CD14-positive monocyte (primary cell): Measurements from ENCODE around the gene C2CD2. TPM values are rescaled to one million over a fixed set of nuclear protein-coding genes. Genes with fewer than 3 reads are reported as not detected.

Source experiments
- DNase-seq, 3 donors: peaks; one replicate each; pipeline ENCODE4 v3.0.0-alpha.2; 2011 to 2022
- H2AFZ ChIP-seq: 2 replicates; pipeline ENCODE4 v1.6.0; 2012; ENCODE audit warnings: mild to moderate bottlenecking, low read depth, low read length, inconsistent platforms; ENCODE audit not compliant: insufficient read depth, poor library complexity, severe bottlenecking
- H3K27ac ChIP-seq, 2 donors: 1 replicate in 1 of 2; 2 replicates in 1 of 2; pipeline ENCODE4 v1.5.1; 2012 to 2013; ENCODE audit warnings: low read length in 2 of 2, control low read depth in 1 of 2, inconsistent platforms in 1 of 2, low read depth in 1 of 2, mild to moderate bottlenecking in 1 of 2
- H3K27me3 ChIP-seq, 2 donors: one replicate each; pipeline versions ENCODE4 v1.6.0 to v1.6.1; 2011 to 2013; ENCODE audit warnings: low read length in 2 of 2; ENCODE audit not compliant: control insufficient read depth in 2 of 2, insufficient read depth in 2 of 2
- H3K36me3 ChIP-seq, 2 donors: replicated peaks in 1 of 2; 1 replicate in 1 of 2; 2 replicates in 1 of 2; pipeline versions ENCODE4 v1.5.1 to v1.6.1; 2012 to 2013; ENCODE audit warnings: low read length in 2 of 2, control low read depth in 1 of 2, inconsistent platforms in 1 of 2, mild to moderate bottlenecking in 1 of 2; ENCODE audit not compliant: insufficient read depth in 2 of 2, control insufficient read depth in 1 of 2
- H3K4me1 ChIP-seq, 2 donors: 1 replicate in 1 of 2; 2 replicates in 1 of 2; pipeline versions ENCODE4 v1.5.1 to v1.6.1; 2012 to 2013; ENCODE audit warnings: low read length in 2 of 2, control low read depth in 1 of 2, inconsistent platforms in 1 of 2, mild to moderate bottlenecking in 1 of 2, moderate library complexity in 1 of 2; ENCODE audit not compliant: insufficient read depth in 2 of 2, control insufficient read depth in 1 of 2
- H3K4me2 ChIP-seq: replicated peaks from 2 replicates; pipeline ENCODE3; 2012; ENCODE audit warnings: low read length, moderate library complexity, mild to moderate bottlenecking; ENCODE audit not compliant: poor library complexity, severe bottlenecking; ENCODE audit errors: extremely low read depth
- H3K4me3 ChIP-seq, 3 experiments: fragments of 200-600 bp in 1 of 3; sonication (generic) in 1 of 3; replicated peaks in 1 of 3; 1 replicate in 2 of 3; 2 replicates in 1 of 3; pipeline ENCODE4 v1.5.1; 2011 to 2013; ENCODE audit warnings: low read length in 3 of 3, mild to moderate bottlenecking in 3 of 3, control low read depth in 2 of 3, low read depth in 2 of 3, inconsistent platforms in 1 of 3, moderate library complexity in 1 of 3
- H3K79me2 ChIP-seq: 2 replicates; pipeline ENCODE4 v1.6.0; 2012; ENCODE audit warnings: mild to moderate bottlenecking, control low read depth, inconsistent platforms, low read length, moderate library complexity; ENCODE audit not compliant: insufficient read depth
- H3K9ac ChIP-seq: 2 replicates; pipeline ENCODE4 v1.6.0; 2017; ENCODE audit warnings: low read length, mild to moderate bottlenecking; ENCODE audit not compliant: insufficient read depth, poor library complexity, severe bottlenecking
- H3K9me3 ChIP-seq, 2 donors: replicated peaks in 1 of 2; 1 replicate in 1 of 2; 2 replicates in 1 of 2; pipeline versions ENCODE4 v1.5.1 to v1.6.1; 2012 to 2013; ENCODE audit warnings: low read length in 2 of 2, control low read depth in 1 of 2; ENCODE audit not compliant: control insufficient read depth in 1 of 2, insufficient read depth in 1 of 2
- H4K20me1 ChIP-seq: 2 replicates; pipeline ENCODE4 v1.6.0; 2012; ENCODE audit warnings: mild to moderate bottlenecking, low read length, control low read depth, moderate library complexity; ENCODE audit not compliant: insufficient read depth
- H3K27ac Mint-ChIP-seq, 7 donors: one replicate each; pipeline ENCODE4 v1.8.0; 2020; ENCODE audit warnings: mild to moderate bottlenecking in 7 of 7, mixed read lengths in 7 of 7, moderate library complexity in 6 of 7, inconsistent platforms in 2 of 7
- H3K27me3 Mint-ChIP-seq, 3 donors: one replicate each; pipeline ENCODE4 v1.8.0; 2021 to 2022; ENCODE audit warnings: low read depth in 3 of 3, mild to moderate bottlenecking in 3 of 3, mixed read lengths in 3 of 3, moderate library complexity in 3 of 3, inconsistent platforms in 1 of 3
- H3K36me3 Mint-ChIP-seq, 2 donors: one replicate each; pipeline ENCODE4 v1.8.0; 2020; ENCODE audit warnings: mixed read lengths in 2 of 2, inconsistent platforms in 1 of 2, mild to moderate bottlenecking in 1 of 2
- H3K4me1 Mint-ChIP-seq: one replicate; pipeline ENCODE4 v1.8.0; 2020; ENCODE audit warnings: mild to moderate bottlenecking, mixed read lengths
- H3K4me3 Mint-ChIP-seq, 2 donors: one replicate each; pipeline ENCODE4 v1.8.0; 2020; ENCODE audit warnings: mild to moderate bottlenecking in 2 of 2, mixed read lengths in 2 of 2, moderate library complexity in 1 of 2
- H3K9me3 Mint-ChIP-seq, 7 donors: one replicate each; pipeline ENCODE4 v1.8.0; 2020 to 2022; ENCODE audit warnings: mixed read lengths in 7 of 7, mild to moderate bottlenecking in 6 of 7, moderate library complexity in 6 of 7, inconsistent platforms in 2 of 7
- CTCF ChIP-seq: fragments of 200-600 bp; IDR thresholded peaks from one replicate; pipeline ENCODE4 v1.8.0; 2022; ENCODE audit warnings: antibody characterized with exemption, mild to moderate bottlenecking
- WGBS: methylation state at CpG from one replicate; pipeline ENCODE4 v1.1.5; 2013; ENCODE audit warnings: missing lambda C conversion rate; ENCODE audit not compliant: insufficient coverage; 5-methylcytosine and 5-hydroxymethylcytosine counted together
- intact Hi-C, 2 donors: fragments of 100-400 bp; cut with micrococcal nuclease; formaldehyde crosslinking; loops; one replicate each; pipeline versions ENCODE4 v1.15.0 to v1.15.1; 2023
- polyA plus RNA-seq, 3 donors: library from polyadenylated mRNA; depleted of rRNA in 1 of 3; unstranded in 2 of 3; stranded (reverse) in 1 of 3; fragments of 300-500 nt in 2 of 3; fragments of >200 nt in 1 of 3; fragmentation: Illumina TruSeq in 2 of 3; gene quantifications; 1 replicate in 2 of 3; 2 replicates in 1 of 3; pipeline ENCODE4 v1.2.3, GENCODE V29; 2012 to 2021

The C2CD2 gene
- polyA plus RNA-seq, 3 donors: 1.4 to 17.0 (median 3.8) TPM

GRCh38 chr21:41869771-41870170, 84.0 kb downstream of the C2CD2 start:
- Mint-ChIP-seq H3K27me3 (no peaks in the 10 kb centered on the region), H3K36me3 (peaks cover 15 to 17% of the 10 kb centered on the region in 2 donors), H3K4me1 (peaks cover 7% of the 10 kb centered on the region), H3K27ac (no peak overlapping the region), H3K9me3 (peaks cover 0 to 2% (median 0%) of the 10 kb centered on the region in 7 donors), H3K4me3 (no peak overlapping the region)
- TF ChIP-seq CTCF: no peak
- WGBS: 100% methylated on average over 8 of the region's 9 CpGs
- DNase-seq: no peak
- Histone ChIP-seq H3K4me2 (no peak overlapping the region), H3K4me1 (no peaks in the 10 kb centered on the region), H4K20me1 (peaks cover 8% of the 10 kb centered on the region), H2AFZ (no peak overlapping the region), H3K9me3 (no peaks in the 10 kb centered on the region), H3K79me2 (no peaks in the 10 kb centered on the region), H3K27me3 (no peaks in the 10 kb centered on the region), H3K9ac (no peak overlapping the region), H3K36me3 (peaks cover 0 to 7% of the 10 kb centered on the region in 2 donors), H3K4me3 (no peak overlapping the region), H3K27ac (no peak overlapping the region)
- intact Hi-C loops: no loop called here

- no peaks in the 10 kb centered on the region for H3K4me1 ChIP-seq
- DNase-seq: no peak
- no peak overlapping the region for H3K27ac ChIP-seq
- Mint-ChIP-seq H3K4me1 (peaks cover 9% of the 10 kb centered on the region), H3K27ac (no peak overlapping the region), H3K36me3 (peaks cover 6 to 11% of the 10 kb centered on the region in 2 donors), H3K27me3 (no peaks in the 10 kb centered on the region), H3K9me3 (no peaks in the 10 kb centered on the region), H3K4me3 (no peak overlapping the region)
- no peak overlapping the region for H3K4me3 ChIP-seq
- H3K9ac ChIP-seq: no peak overlapping the region
- no peak overlapping the region for H3K4me2 ChIP-seq
- H3K36me3 ChIP-seq: peaks cover 0 to 4% of the 10 kb centered on the region in 2 donors
- H4K20me1 ChIP-seq: peaks cover 11% of the 10 kb centered on the region
- H3K27me3 ChIP-seq: no peaks in the 10 kb centered on the region
- no peak for TF ChIP-seq CTCF
- H2AFZ ChIP-seq: no peak overlapping the region
- H3K9me3 ChIP-seq: no peaks in the 10 kb centered on the region
- no peaks in the 10 kb centered on the region for H3K79me2 ChIP-seq
- WGBS: 98% methylated on average over 5 of the region's 10 CpGs
- intact Hi-C loops: no loop called here
Measured at GRCh38 chr21:41868062-41868710, 85.6 kb downstream of the C2CD2 start.
